Measurements from ENCODE around the gene ATN1.

- no peak for TF ChIP-seq LEF1 (IDR thresholded peaks at IDR 0.05; ENCODE audit: borderline replicate concordance)
- TF ChIP-seq ELF4 (IDR thresholded peaks at IDR 0.05), result no peak
- no peak for TF ChIP-seq ZNF384 (IDR thresholded peaks at IDR 0.05)
- TF ChIP-seq SP1 (IDR thresholded peaks at IDR 0.05), result no peak
- no peak for TF ChIP-seq SUZ12 (IDR thresholded peaks at IDR 0.05)
- no peak for TF ChIP-seq FOXM1 (IDR thresholded peaks at IDR 0.05; ENCODE audit: borderline replicate concordance)
- no peak for TF ChIP-seq FOXA1 (IDR thresholded peaks at IDR 0.05)
- TF ChIP-seq ARNT (IDR thresholded peaks at IDR 0.05), result no peak
- TF ChIP-seq PKNOX1 (IDR thresholded peaks at IDR 0.05), result no peak
- TF ChIP-seq HDGF (IDR thresholded peaks at IDR 0.05; ENCODE audit: borderline replicate concordance), result no peak
- no peak for TF ChIP-seq FOXK2 (IDR thresholded peaks at IDR 0.05)
- no peak for TF ChIP-seq L3MBTL2 (conservative IDR thresholded peaks at IDR 0.05)
- TF ChIP-seq TARDBP (IDR thresholded peaks at IDR 0.05), result no peak
These were observed 31.5 kb downstream of the ATN1 start for GRCh38 chr12:6959058-6959804.
